Kidney (tissue), 14 donors: ENCODE results near the gene CCSER1. TPM values are rescaled to one million over a fixed set of nuclear protein-coding genes. Genes with fewer than 3 reads are reported as not detected.

ENCODE experiments used
- DNase-seq, 5 donors: peaks; one replicate each; pipeline ENCODE4 v3.0.0-alpha.2; 2013 to 2020
- FAIRE-seq: peaks from 2 replicates; lab custom pipeline; 2012; peaks lifted over from hg19 to GRCh38; lab: Jason Lieb, UNC
- H3K27ac ChIP-seq, 2 donors: one replicate each; pipeline ENCODE4 v1.7.0; 2013; ENCODE audit warnings: low read depth in 2 of 2, low read length in 2 of 2, inconsistent platforms in 1 of 2
- H3K27me3 ChIP-seq: one replicate; pipeline ENCODE4 v1.7.1; 2013; ENCODE audit warnings: low read length, inconsistent platforms; ENCODE audit not compliant: control insufficient read depth, insufficient read depth
- H3K36me3 ChIP-seq, 3 donors: one replicate each; pipeline versions ENCODE4 v1.7.0 to v1.7.1; 2013; ENCODE audit warnings: low read length in 3 of 3, control low read depth in 1 of 3, inconsistent platforms in 1 of 3; ENCODE audit not compliant: insufficient read depth in 3 of 3, control insufficient read depth in 2 of 3
- H3K4me1 ChIP-seq, 3 donors: one replicate each; pipeline versions ENCODE4 v1.7.0 to v1.7.1; 2013; ENCODE audit warnings: low read length in 3 of 3, inconsistent platforms in 1 of 3, low read depth in 1 of 3; ENCODE audit not compliant: control insufficient read depth in 2 of 3, insufficient read depth in 2 of 3
- H3K4me3 ChIP-seq, 3 donors: one replicate each; pipeline versions ENCODE4 v1.7.0 to v1.8.1; 2013; ENCODE audit warnings: low read length in 3 of 3, control low read depth in 1 of 3, inconsistent platforms in 1 of 3
- H3K9ac ChIP-seq, 3 donors: one replicate each; pipeline versions ENCODE4 v1.7.0 to v1.7.1; 2013; ENCODE audit warnings: low read length in 3 of 3, control low read depth in 1 of 3, inconsistent platforms in 1 of 3
- H3K9me3 ChIP-seq, 3 donors: one replicate each; pipeline versions ENCODE4 v1.7.0 to v1.7.1; 2013; ENCODE audit warnings: low read length in 3 of 3, control low read depth in 1 of 3, inconsistent platforms in 1 of 3; ENCODE audit not compliant: control insufficient read depth in 2 of 3, insufficient read depth in 1 of 3
- intact Hi-C: fragments of 100-400 bp; cut with DNase I; formaldehyde crosslinking; loops from one replicate; pipeline ENCODE4 v1.11.1; 2022
- polyA plus RNA-seq: library from polyadenylated mRNA; stranded (reverse); fragments of 350-450 nt; fragmentation: Illumina TruSeq; extraction: RNeasy Lipid Tissue Mini Kit (QIAGEN cat#74804); gene quantifications from one replicate; pipeline ENCODE4 v1.2.3, GENCODE V29; 2014; ENCODE audit warnings: low read depth, low replicate concordance; ENCODE audit not compliant: insufficient read depth
- total RNA-seq: library from RNA; stranded (reverse); fragmentation: NEBNext Ultra II Directional; extraction: Animal tissue kit (Norgen Biotek cat#: 25700); gene quantifications from one replicate; pipeline ENCODE4 v1.2.1, GENCODE V29; 2021
- TF ChIP-seq, protein P1 (sequence below): IDR thresholded peaks from 3 replicates; pipeline ENCODE4 v1.5.1; 2012; ENCODE audit warnings: mild to moderate bottlenecking, moderate library complexity, borderline replicate concordance; ENCODE audit not compliant: insufficient read depth; ENCODE audit errors: extremely low read depth
- donor health status: control.
- donor health status: control.
- donor health status: control.
- donor health status: control.
- donor health status: control.
- donor health status: DM: yes; HTN: yes; CAD: no.
- donor health status: Normal renal cell carcinoma (clear cell type).

The CCSER1 gene
- total and polyA plus RNA-seq, 2 donors from 2014 or later: 4.2 to 26.8 TPM

DNA sequence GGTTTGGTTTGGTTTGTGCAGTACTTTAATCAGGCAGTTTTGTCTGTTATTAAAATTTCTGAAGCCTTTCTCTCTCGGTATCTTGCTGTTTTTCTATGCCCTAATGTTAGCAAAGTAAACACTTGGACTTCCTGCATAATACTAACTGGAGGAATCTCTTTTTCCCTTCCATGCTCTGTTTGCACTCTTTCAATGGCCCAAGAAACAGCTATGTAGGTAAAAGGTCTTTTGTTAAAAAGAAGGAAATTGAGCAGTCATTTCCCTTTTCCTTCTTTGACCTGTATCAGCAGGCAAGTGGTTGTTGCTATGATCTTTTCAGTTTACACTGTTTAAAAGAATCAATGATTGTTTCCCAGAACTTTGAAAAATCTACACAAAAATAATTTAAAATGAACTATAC lies 82.7 kb downstream of the CCSER1 start:
- Histone ChIP-seq H3K36me3 (no peaks in the 10 kb centered on the region), H3K9ac (no peak overlapping the region), H3K4me3 (no peak overlapping the region), H3K27me3 (no peaks in the 10 kb centered on the region), H3K9me3 (peaks cover 0 to 3% (median 0%) of the 10 kb centered on the region in 3 donors), H3K27ac (no peak overlapping the region), H3K4me1 (no peaks in the 10 kb centered on the region)
- peak in 2 of 5 donors; percentile 3 to 18 for DNase-seq
- no peak for FAIRE-seq
- TF ChIP-seq, protein P1, sequence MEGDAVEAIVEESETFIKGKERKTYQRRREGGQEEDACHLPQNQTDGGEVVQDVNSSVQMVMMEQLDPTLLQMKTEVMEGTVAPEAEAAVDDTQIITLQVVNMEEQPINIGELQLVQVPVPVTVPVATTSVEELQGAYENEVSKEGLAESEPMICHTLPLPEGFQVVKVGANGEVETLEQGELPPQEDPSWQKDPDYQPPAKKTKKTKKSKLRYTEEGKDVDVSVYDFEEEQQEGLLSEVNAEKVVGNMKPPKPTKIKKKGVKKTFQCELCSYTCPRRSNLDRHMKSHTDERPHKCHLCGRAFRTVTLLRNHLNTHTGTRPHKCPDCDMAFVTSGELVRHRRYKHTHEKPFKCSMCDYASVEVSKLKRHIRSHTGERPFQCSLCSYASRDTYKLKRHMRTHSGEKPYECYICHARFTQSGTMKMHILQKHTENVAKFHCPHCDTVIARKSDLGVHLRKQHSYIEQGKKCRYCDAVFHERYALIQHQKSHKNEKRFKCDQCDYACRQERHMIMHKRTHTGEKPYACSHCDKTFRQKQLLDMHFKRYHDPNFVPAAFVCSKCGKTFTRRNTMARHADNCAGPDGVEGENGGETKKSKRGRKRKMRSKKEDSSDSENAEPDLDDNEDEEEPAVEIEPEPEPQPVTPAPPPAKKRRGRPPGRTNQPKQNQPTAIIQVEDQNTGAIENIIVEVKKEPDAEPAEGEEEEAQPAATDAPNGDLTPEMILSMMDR: no peak
- intact Hi-C loops: no loop called here

DNA sequence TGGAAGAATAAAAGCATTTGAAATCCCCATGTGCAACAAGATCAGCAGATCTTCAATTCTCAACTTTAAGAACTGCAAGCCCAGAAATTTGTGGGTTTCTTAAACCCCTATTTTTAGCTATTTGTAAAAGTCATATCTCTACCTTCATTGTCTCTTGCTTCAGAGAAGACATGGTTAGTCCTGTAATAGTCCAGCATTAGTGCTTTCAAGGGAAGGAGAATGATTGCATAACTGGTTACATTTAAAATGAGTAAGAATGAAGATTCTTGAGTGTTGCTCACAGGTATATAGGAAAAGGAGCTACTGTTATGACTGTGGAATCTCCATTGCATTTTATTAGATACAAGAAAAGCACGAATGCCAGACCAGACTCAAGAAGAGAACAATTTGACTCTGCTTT lies 84.0 kb downstream of the CCSER1 start:
- TF ChIP-seq, protein P1: no peak
- FAIRE-seq (no peak), DNase-seq (no peak)
- no peak overlapping the region for H3K4me3 ChIP-seq
- intact Hi-C loops: no loop called here
- H3K27me3 ChIP-seq: no peaks in the 10 kb centered on the region
- H3K27ac ChIP-seq: no peak overlapping the region
- no peaks in the 10 kb centered on the region for H3K4me1 ChIP-seq
- no peaks in the 10 kb centered on the region for H3K36me3 ChIP-seq
- no peak overlapping the region for H3K9ac ChIP-seq
- H3K9me3 ChIP-seq: no peaks in the 10 kb centered on the region

DNA sequence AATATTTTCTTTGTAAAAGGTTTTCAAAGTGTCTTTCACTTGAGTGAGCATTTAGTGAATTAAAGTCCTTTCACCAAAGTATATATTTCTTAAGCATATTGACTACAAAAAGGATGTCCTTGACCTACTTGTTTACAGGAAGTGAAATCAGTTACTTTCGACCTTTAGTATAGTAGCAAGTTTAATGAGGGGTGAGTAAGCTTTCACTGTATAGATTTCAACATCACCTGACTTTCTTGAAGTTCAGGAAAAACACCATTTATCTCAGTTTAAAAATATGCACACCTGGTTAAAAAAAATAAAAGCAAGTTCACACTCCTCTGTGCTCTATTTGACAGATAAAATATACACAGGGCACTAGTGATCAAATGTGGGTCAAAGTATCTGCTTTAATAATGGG lies 88.1 kb downstream of the CCSER1 start:
- TF ChIP-seq, protein P1: no peak
- intact Hi-C loops: no loop called here
- no peak overlapping the region for H3K9ac ChIP-seq
- no peaks in the 10 kb centered on the region for H3K9me3 ChIP-seq
- no peaks in the 10 kb centered on the region for H3K27me3 ChIP-seq
- H3K27ac ChIP-seq: no peak overlapping the region
- H3K36me3 ChIP-seq: no peaks in the 10 kb centered on the region
- no peaks in the 10 kb centered on the region for H3K4me1 ChIP-seq
- H3K4me3 ChIP-seq: no peak overlapping the region
- peak in 2 of 5 donors; percentile 12 to 13 for DNase-seq
- FAIRE-seq: peak; percentile 3

DNA sequence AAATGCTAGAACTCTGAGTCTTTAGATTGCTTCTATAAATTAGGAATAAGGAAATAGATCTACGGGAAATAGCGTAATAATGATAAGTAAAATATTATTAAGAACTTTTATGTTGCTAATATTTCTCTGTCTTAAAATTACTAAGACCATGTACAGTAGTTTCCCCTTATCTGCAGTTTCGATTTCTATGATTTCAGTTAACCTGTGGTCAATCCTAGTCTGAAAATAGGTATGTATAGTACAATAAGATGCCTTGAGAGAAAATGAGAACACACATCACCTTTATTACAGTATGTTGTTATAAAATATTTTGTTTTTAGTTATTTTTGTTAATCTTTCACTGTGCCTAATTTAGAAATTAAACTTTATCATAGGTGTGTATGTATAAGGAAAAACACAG lies 92.6 kb downstream of the CCSER1 start:
- H3K4me3 ChIP-seq: no peak overlapping the region
- no peaks in the 10 kb centered on the region for H3K4me1 ChIP-seq
- H3K27me3 ChIP-seq: no peaks in the 10 kb centered on the region
- no peak overlapping the region for H3K27ac ChIP-seq
- H3K9me3 ChIP-seq: no peaks in the 10 kb centered on the region
- no peak for FAIRE-seq
- H3K36me3 ChIP-seq: no peaks in the 10 kb centered on the region
- no peak overlapping the region for H3K9ac ChIP-seq
- no peak for DNase-seq
- TF ChIP-seq, protein P1: no peak
- intact Hi-C loops: no loop called here
